H9 (cell line): Measurements from ENCODE around the gene PRKCZ. TPM values are rescaled to one million over a fixed set of nuclear protein-coding genes. Genes with fewer than 3 reads are reported as not detected.

Experiments
- DNase-seq: peaks from one replicate; pipeline ENCODE4 v3.0.0-alpha.2; 2017
- H2AFZ ChIP-seq: one replicate; pipeline ENCODE4 v1.6.1; 2013; ENCODE audit warnings: mild to moderate bottlenecking, low read length, control low read depth, moderate library complexity
- H2AK5ac ChIP-seq: 2 replicates; pipeline ENCODE4 v1.6.1; 2013; ENCODE audit warnings: low read length, control low read depth, mixed read lengths; ENCODE audit not compliant: insufficient read length
- H2BK120ac ChIP-seq: one replicate; pipeline ENCODE4 v1.6.1; 2013; ENCODE audit warnings: low read depth, mild to moderate bottlenecking, low read length, control low read depth, inconsistent platforms; ENCODE audit not compliant: poor library complexity, severe bottlenecking
- H2BK12ac ChIP-seq: 2 replicates; pipeline ENCODE4 v1.6.1; 2013; ENCODE audit warnings: low read length, control low read depth, mixed read lengths, low read depth; ENCODE audit not compliant: insufficient read length
- H2BK15ac ChIP-seq: 2 replicates; pipeline ENCODE4 v1.6.1; 2013; ENCODE audit warnings: low read depth, low read length, control low read depth
- H2BK20ac ChIP-seq: one replicate; pipeline ENCODE4 v1.6.1; 2013; ENCODE audit warnings: low read depth, mild to moderate bottlenecking, low read length, control low read depth, inconsistent platforms; ENCODE audit not compliant: poor library complexity, severe bottlenecking
- H2BK5ac ChIP-seq: 2 replicates; pipeline ENCODE4 v1.6.1; 2013; ENCODE audit warnings: low read length, control low read depth, mixed read lengths; ENCODE audit not compliant: insufficient read length
- H3K14ac ChIP-seq: 2 replicates; pipeline ENCODE4 v1.6.1; 2013; ENCODE audit warnings: low read length, control low read depth; ENCODE audit not compliant: insufficient read depth
- H3K18ac ChIP-seq: 2 replicates; pipeline ENCODE4 v1.6.1; 2013; ENCODE audit warnings: low read depth, mild to moderate bottlenecking, mixed read lengths, low read length, control low read depth; ENCODE audit not compliant: insufficient read length
- H3K23ac ChIP-seq: 2 replicates; pipeline ENCODE4 v1.6.1; 2013; ENCODE audit warnings: low read length, control low read depth, mixed read lengths, low read depth; ENCODE audit not compliant: insufficient read length
- H3K23me2 ChIP-seq: 2 replicates; pipeline ENCODE4 v1.6.1; 2013; ENCODE audit warnings: low read depth, mild to moderate bottlenecking, mixed read lengths, low read length, control low read depth; ENCODE audit not compliant: insufficient read length, poor library complexity, severe bottlenecking
- H3K27ac ChIP-seq: 2 replicates; pipeline ENCODE4 v1.5.1; 2013; ENCODE audit warnings: low read length, control low read depth, mixed read lengths, low read depth; ENCODE audit not compliant: insufficient read length
- H3K27me3 ChIP-seq: 2 replicates; pipeline ENCODE4 v1.6.1; 2013; ENCODE audit warnings: low read length, control low read depth, inconsistent platforms; ENCODE audit not compliant: insufficient read depth
- H3K4ac ChIP-seq: 2 replicates; pipeline ENCODE4 v1.6.1; 2013; ENCODE audit warnings: low read depth, mild to moderate bottlenecking, control low read depth, inconsistent platforms, low read length, moderate library complexity
- H3K4me1 ChIP-seq: 2 replicates; pipeline ENCODE4 v1.6.1; 2013; ENCODE audit warnings: low read length, control low read depth, inconsistent platforms; ENCODE audit not compliant: insufficient read depth
- H3K4me2 ChIP-seq: 2 replicates; pipeline ENCODE4 v1.6.1; 2013; ENCODE audit warnings: low read length, control low read depth, mixed read lengths; ENCODE audit not compliant: insufficient read length, insufficient read depth
- H3K56ac ChIP-seq: 2 replicates; pipeline ENCODE4 v1.6.1; 2013; ENCODE audit warnings: low read depth, mild to moderate bottlenecking, mixed read lengths, low read length, control low read depth; ENCODE audit not compliant: insufficient read length
- H3K79me1 ChIP-seq: 2 replicates; pipeline ENCODE4 v1.6.1; 2013; ENCODE audit warnings: low read depth, mild to moderate bottlenecking, moderate library complexity, low read length, control low read depth, inconsistent platforms; ENCODE audit not compliant: insufficient read depth, poor library complexity, severe bottlenecking
- H3K79me2 ChIP-seq: 2 replicates; pipeline ENCODE4 v1.6.1; 2013; ENCODE audit warnings: low read length, control low read depth, inconsistent platforms; ENCODE audit not compliant: insufficient read depth
- H3K9ac ChIP-seq: 2 replicates; pipeline ENCODE4 v1.6.1; 2013; ENCODE audit warnings: low read length, control low read depth, mixed read lengths; ENCODE audit not compliant: insufficient read length; ENCODE audit errors: extremely low read depth
- H3K9me3 ChIP-seq: one replicate; pipeline ENCODE4 v1.6.1; 2013; ENCODE audit warnings: low read depth, low read length, inconsistent platforms; ENCODE audit not compliant: control insufficient read depth
- H3T11ph ChIP-seq: one replicate; pipeline ENCODE4 v1.6.1; 2013; ENCODE audit warnings: mild to moderate bottlenecking, low read length, control low read depth, inconsistent platforms
- H4K20me1 ChIP-seq: one replicate; pipeline ENCODE4 v1.6.1; 2013; ENCODE audit not compliant: control insufficient read depth, insufficient read length, insufficient read depth
- H4K5ac ChIP-seq: 2 replicates; pipeline ENCODE4 v1.6.1; 2013; ENCODE audit warnings: low read depth, mild to moderate bottlenecking, mixed read lengths, low read length, control low read depth; ENCODE audit not compliant: insufficient read length
- H4K8ac ChIP-seq: replicated peaks from 2 replicates; pipeline ENCODE4 v1.6.1; 2013; ENCODE audit warnings: low read length, control low read depth, mixed read lengths, low read depth; ENCODE audit not compliant: insufficient read length
- H4K91ac ChIP-seq: 2 replicates; pipeline ENCODE4 v1.6.1; 2013; ENCODE audit warnings: low read depth, mild to moderate bottlenecking, moderate library complexity, mixed read lengths, low read length, control low read depth; ENCODE audit not compliant: insufficient read length
- H3K27ac Mint-ChIP-seq, 3 experiments: 2 replicates in 2 of 3; 3 replicates in 1 of 3; pipeline ENCODE4 v1.8.0; 2020 to 2021; ENCODE audit warnings: mixed read lengths in 3 of 3, mild to moderate bottlenecking in 1 of 3, moderate library complexity in 1 of 3
- H3K27me3 Mint-ChIP-seq: 2 replicates; pipeline ENCODE4 v1.8.0; 2021; ENCODE audit warnings: low read depth, mild to moderate bottlenecking, moderate library complexity, mixed read lengths
- H3K36me3 Mint-ChIP-seq, 3 experiments: 2 replicates in 2 of 3; 3 replicates in 1 of 3; pipeline ENCODE4 v1.8.0; 2020 to 2021; ENCODE audit warnings: low read depth in 3 of 3, mixed read lengths in 3 of 3; ENCODE audit not compliant: insufficient read depth in 1 of 3
- H3K4me1 Mint-ChIP-seq, 2 experiments: 2 replicates each; pipeline ENCODE4 v1.8.0; 2020; ENCODE audit warnings: mixed read lengths in 2 of 2
- H3K4me3 Mint-ChIP-seq, 2 experiments: 2 replicates in 1 of 2; 3 replicates in 1 of 2; pipeline ENCODE4 v1.8.0; 2020 to 2021; ENCODE audit warnings: mild to moderate bottlenecking in 2 of 2, mixed read lengths in 2 of 2, moderate library complexity in 1 of 2
- H3K9me3 Mint-ChIP-seq, 2 experiments: 2 replicates in 1 of 2; 3 replicates in 1 of 2; pipeline ENCODE4 v1.8.0; 2020; ENCODE audit warnings: mild to moderate bottlenecking in 2 of 2, mixed read lengths in 2 of 2, moderate library complexity in 1 of 2
- CTCF ChIP-seq: fragments of 200-600 bp; sonication (generic); conservative IDR thresholded peaks from 3 replicates; pipeline ENCODE4 v1.8.0; 2021; ENCODE audit warnings: antibody characterized with exemption, mild to moderate bottlenecking
- WGBS: extraction: QIAGEN DNeasy Blood & Tissue Kit; methylation state at CpG from one replicate; pipeline ENCODE4 v1.1.7; 2013; ENCODE audit warnings: missing lambda C conversion rate, low lambda C conversion rate, mixed read lengths; ENCODE audit not compliant: insufficient read length; ENCODE audit errors: extremely low coverage; 5-methylcytosine and 5-hydroxymethylcytosine counted together
- total RNA-seq: library from RNA; stranded (reverse); gene quantifications from 2 replicates; pipeline ENCODE4 v1.2.1, GENCODE V29; 2021

Gene PRKCZ
- total RNA-seq, 1 experiment from 2014 or later = 48.4 TPM

GRCh38 chr1:2132222-2133038 is 82.2 kb downstream of the PRKCZ start:
- DNase-seq = peak; percentile 79
- Histone ChIP-seq H2BK5ac (no peak overlapping the region), H2BK12ac (no peak overlapping the region), H3K9ac (no peak overlapping the region), H3K23ac (no peak overlapping the region), H3K18ac (peak overlapping the region; percentile 19), H3K27ac (no peak overlapping the region), H4K5ac (no peak overlapping the region), H3K27me3 (no peaks in the 10 kb centered on the region), H3K14ac (no peak overlapping the region), H2BK20ac (no peak overlapping the region), H3K23me2 (peaks cover 3% of the 10 kb centered on the region), H2AK5ac (no peak overlapping the region), H3K4me1 (peaks cover 4% of the 10 kb centered on the region; the same call in 1 of the 2 replicates), H4K20me1 (no peaks in the 10 kb centered on the region), H2BK120ac (no peak overlapping the region), H2AFZ (no peak overlapping the region), H3K9me3 (no peaks in the 10 kb centered on the region), H2BK15ac (no peak overlapping the region), H3T11ph (no peak overlapping the region), H3K79me1 (no peaks in the 10 kb centered on the region), H4K8ac (no peak overlapping the region), H3K4me2 (peak overlapping the region; percentile 39), H4K91ac (no peak overlapping the region), H3K56ac (no peak overlapping the region), H3K4ac (no peak overlapping the region), H3K79me2 (peaks cover 1% of the 10 kb centered on the region; the same call in 1 of the 2 replicates)
- Mint-ChIP-seq H3K27ac (peak overlapping the region; percentile 83 to 90 (median 85); a peak in 5 of 7 replicates), H3K27me3 (no peaks in the 10 kb centered on the region), H3K4me1 (peaks cover 20 to 23% of the 10 kb centered on the region in 2 experiments), H3K9me3 (no peaks in the 10 kb centered on the region), H3K4me3 (peak overlapping the region; percentile 50 to 76), H3K36me3 (peaks cover 0 to 10% (median 3%) of the 10 kb centered on the region in 3 experiments; a peak in 4 of 7 replicates)
- no CpG with 5 or more reads among the region's 40 CpGs for WGBS
- TF ChIP-seq CTCF = peak; percentile 60
